Measurements from ENCODE around the gene SPHKAP.

The SPHKAP gene

GRCh38 chr2:227996366-227996765 is 185.1 kb downstream of the SPHKAP start:
- no peak overlapping the region for H3K4me3 ChIP-seq (ENCODE audit: low read depth, low read length)
- ChIA-PET POLR2A (no interaction called here), CTCF (no interaction called here)
- TF ChIP-seq, protein P1, sequence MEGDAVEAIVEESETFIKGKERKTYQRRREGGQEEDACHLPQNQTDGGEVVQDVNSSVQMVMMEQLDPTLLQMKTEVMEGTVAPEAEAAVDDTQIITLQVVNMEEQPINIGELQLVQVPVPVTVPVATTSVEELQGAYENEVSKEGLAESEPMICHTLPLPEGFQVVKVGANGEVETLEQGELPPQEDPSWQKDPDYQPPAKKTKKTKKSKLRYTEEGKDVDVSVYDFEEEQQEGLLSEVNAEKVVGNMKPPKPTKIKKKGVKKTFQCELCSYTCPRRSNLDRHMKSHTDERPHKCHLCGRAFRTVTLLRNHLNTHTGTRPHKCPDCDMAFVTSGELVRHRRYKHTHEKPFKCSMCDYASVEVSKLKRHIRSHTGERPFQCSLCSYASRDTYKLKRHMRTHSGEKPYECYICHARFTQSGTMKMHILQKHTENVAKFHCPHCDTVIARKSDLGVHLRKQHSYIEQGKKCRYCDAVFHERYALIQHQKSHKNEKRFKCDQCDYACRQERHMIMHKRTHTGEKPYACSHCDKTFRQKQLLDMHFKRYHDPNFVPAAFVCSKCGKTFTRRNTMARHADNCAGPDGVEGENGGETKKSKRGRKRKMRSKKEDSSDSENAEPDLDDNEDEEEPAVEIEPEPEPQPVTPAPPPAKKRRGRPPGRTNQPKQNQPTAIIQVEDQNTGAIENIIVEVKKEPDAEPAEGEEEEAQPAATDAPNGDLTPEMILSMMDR (IDR thresholded peaks at IDR 0.05; ENCODE audit: insufficient read depth, low read length, missing control alignments), result no peak
- no peak for DNase-seq (ENCODE audit: low read depth, low spot score)

- TF ChIP-seq, protein P1 (IDR thresholded peaks at IDR 0.05; ENCODE audit: insufficient read depth, low read length, missing control alignments), result no peak
- H3K4me3 ChIP-seq (ENCODE audit: low read depth, low read length), result no peak overlapping the region
- ChIA-PET POLR2A (no interaction called here), CTCF (no interaction called here)
- DNase-seq (ENCODE audit: low read depth, low spot score), result no peak
Measured at GRCh38 chr2:227990937-227991336, 190.6 kb downstream of the SPHKAP start.

DNA sequence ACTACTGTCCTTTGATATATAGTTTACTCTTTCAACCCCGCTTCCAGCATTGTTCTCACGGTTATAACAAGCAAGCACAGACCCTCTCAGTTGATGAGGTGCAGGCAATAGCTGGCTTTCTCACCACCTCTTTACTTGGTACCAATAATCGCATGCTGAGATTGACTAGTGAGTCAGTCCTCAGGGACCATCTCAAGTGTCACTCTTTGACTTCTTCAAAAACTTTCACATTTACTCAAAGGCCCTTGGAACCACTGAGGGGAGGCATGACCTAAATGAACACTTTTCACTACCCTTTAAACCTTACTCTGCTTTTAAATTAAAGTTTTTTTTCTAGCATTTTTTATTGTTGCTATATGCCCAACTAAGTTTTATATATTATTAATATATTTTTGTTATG is 208.2 kb downstream of the SPHKAP start:
- ChIA-PET CTCF (no interaction called here), POLR2A (no interaction called here)
- no peak for DNase-seq (ENCODE audit: low read depth, low spot score)
- TF ChIP-seq, protein P1 (IDR thresholded peaks at IDR 0.05; ENCODE audit: insufficient read depth, low read length, missing control alignments), result no peak
- no peak overlapping the region for H3K4me3 ChIP-seq (ENCODE audit: low read depth, low read length)

- ChIA-PET CTCF (no interaction called here), POLR2A (no interaction called here)
- no peak for DNase-seq (ENCODE audit: low read depth, low spot score)
- TF ChIP-seq, protein P1 (IDR thresholded peaks at IDR 0.05; ENCODE audit: insufficient read depth, low read length, missing control alignments), result no peak
- H3K4me3 ChIP-seq (ENCODE audit: low read depth, low read length), result no peak overlapping the region
Measured at GRCh38 chr2:227971619-227972230, 209.8 kb downstream of the SPHKAP start.

DNA sequence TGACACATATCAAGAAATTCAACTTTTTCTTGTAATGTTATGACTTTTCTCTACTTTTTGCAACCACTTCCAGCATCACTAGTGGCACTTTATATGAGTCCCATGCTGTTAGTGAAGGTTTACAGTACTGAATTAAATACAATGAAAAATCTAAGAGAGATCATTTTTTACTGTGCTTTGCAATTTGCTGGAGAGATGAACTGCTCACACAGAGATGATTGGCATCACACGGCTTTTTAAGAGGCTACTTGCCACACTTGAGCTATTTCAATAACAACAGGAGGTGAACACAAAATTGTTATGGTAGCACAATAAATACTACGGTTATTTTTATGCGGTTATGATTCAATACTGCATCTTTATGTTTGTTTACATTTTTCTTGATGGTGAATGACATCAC is 221.2 kb downstream of the SPHKAP start:
- H3K4me3 ChIP-seq (ENCODE audit: low read depth, low read length), result no peak overlapping the region
- ChIA-PET CTCF (no interaction called here), POLR2A (no interaction called here)
- TF ChIP-seq, protein P1 (IDR thresholded peaks at IDR 0.05; ENCODE audit: insufficient read depth, low read length, missing control alignments), result no peak
- no peak for DNase-seq (ENCODE audit: low read depth, low spot score)

GRCh38 chr2:227942965-227943364 is 238.5 kb downstream of the SPHKAP start:
- TF ChIP-seq, protein P1 (IDR thresholded peaks at IDR 0.05; ENCODE audit: insufficient read depth, low read length, missing control alignments), result no peak
- ChIA-PET POLR2A (no interaction called here), CTCF (no interaction called here)
- H3K4me3 ChIP-seq (ENCODE audit: low read depth, low read length), result no peak overlapping the region
- no peak for DNase-seq (ENCODE audit: low read depth, low spot score)
